NCI-H2227 (cell line): ENCODE measurements around the gene TOMM34.

Experiments used
- DNase-seq: peaks from one replicate; lab custom pipeline; 2025; ENCODE audit not compliant: unreplicated experiment; lab: John Stamatoyannopoulos, UW

The TOMM34 gene

GRCh38 chr20:44960103-44960852, at the start of gene TOMM34:
TOMM34 (minus strand) TSS chr20:44960397; CDS start chr20:44960333, 64 bp downstream.
- peak; percentile 97 for DNase-seq

GRCh38 chr20:45008521-45009049, 48.4 kb upstream of the TOMM34 start:
- no peak for DNase-seq

- no peak for DNase-seq
Measured at GRCh38 chr20:44997668-44998067, 37.5 kb upstream of the TOMM34 start.

- DNase-seq, result no peak
Measured at GRCh38 chr20:44997171-44997570, 37.0 kb upstream of the TOMM34 start.

GRCh38 chr20:44993343-44993742, 33.1 kb upstream of the TOMM34 start:
- DNase-seq, result no peak

- no peak for DNase-seq
Measured at GRCh38 chr20:44990957-44991356, 30.8 kb upstream of the TOMM34 start.

GRCh38 chr20:44990425-44990824, 30.2 kb upstream of the TOMM34 start:
- no peak for DNase-seq

GRCh38 chr20:44988631-44989171, 28.5 kb upstream of the TOMM34 start:
- no peak for DNase-seq

- DNase-seq, result no peak
Measured at GRCh38 chr20:44983093-44983674, 23.0 kb upstream of the TOMM34 start.

- no peak for DNase-seq
Measured at GRCh38 chr20:44981736-44982406, 21.7 kb upstream of the TOMM34 start.

- no peak for DNase-seq
Measured at GRCh38 chr20:44979090-44979621, 19.0 kb upstream of the TOMM34 start.

- DNase-seq, result no peak
Measured at GRCh38 chr20:44976698-44977097, 16.5 kb upstream of the TOMM34 start.

GRCh38 chr20:44973053-44973452, 12.9 kb upstream of the TOMM34 start:
- DNase-seq, result no peak

GRCh38 chr20:44970243-44970757, 10.1 kb upstream of the TOMM34 start:
- no peak for DNase-seq

- no peak for DNase-seq
Measured at GRCh38 chr20:44969300-44969894, 9.2 kb upstream of the TOMM34 start.

GRCh38 chr20:44967207-44967807, 7.1 kb upstream of the TOMM34 start:
- no peak for DNase-seq

GRCh38 chr20:44966030-44966961, 6.1 kb upstream of the TOMM34 start, which contains the start of gene STK4:
STK4 (plus strand) TSS chr20:44966512; CDS start chr20:44966569, 57 bp downstream.
- peak; percentile 99 for DNase-seq

- no peak for DNase-seq
Measured at GRCh38 chr20:44965651-44966029, 5.4 kb upstream of the TOMM34 start.
